DOHH2 (cell line): Measurements from ENCODE around the gene GUCD1.

ENCODE experiments used
- EZH2phosphoT487 ChIP-seq: fragments of 200-600 bp; sonication (generic); IDR thresholded peaks from 2 replicates; pipeline ENCODE4 v1.6.1; 2017; ENCODE audit warnings: borderline replicate concordance, mild to moderate bottlenecking, antibody characterized with exemption, low read length, moderate library complexity, mixed read lengths
- TF ChIP-seq, protein P1 (sequence below): fragments of 200-600 bp; sonication (generic); IDR thresholded peaks from one replicate; pipeline ENCODE4 v1.5.1; 2014; ENCODE audit warnings: antibody characterized with exemption, mild to moderate bottlenecking, low read depth, low read length; ENCODE audit not compliant: poor library complexity, severe bottlenecking

DNA sequence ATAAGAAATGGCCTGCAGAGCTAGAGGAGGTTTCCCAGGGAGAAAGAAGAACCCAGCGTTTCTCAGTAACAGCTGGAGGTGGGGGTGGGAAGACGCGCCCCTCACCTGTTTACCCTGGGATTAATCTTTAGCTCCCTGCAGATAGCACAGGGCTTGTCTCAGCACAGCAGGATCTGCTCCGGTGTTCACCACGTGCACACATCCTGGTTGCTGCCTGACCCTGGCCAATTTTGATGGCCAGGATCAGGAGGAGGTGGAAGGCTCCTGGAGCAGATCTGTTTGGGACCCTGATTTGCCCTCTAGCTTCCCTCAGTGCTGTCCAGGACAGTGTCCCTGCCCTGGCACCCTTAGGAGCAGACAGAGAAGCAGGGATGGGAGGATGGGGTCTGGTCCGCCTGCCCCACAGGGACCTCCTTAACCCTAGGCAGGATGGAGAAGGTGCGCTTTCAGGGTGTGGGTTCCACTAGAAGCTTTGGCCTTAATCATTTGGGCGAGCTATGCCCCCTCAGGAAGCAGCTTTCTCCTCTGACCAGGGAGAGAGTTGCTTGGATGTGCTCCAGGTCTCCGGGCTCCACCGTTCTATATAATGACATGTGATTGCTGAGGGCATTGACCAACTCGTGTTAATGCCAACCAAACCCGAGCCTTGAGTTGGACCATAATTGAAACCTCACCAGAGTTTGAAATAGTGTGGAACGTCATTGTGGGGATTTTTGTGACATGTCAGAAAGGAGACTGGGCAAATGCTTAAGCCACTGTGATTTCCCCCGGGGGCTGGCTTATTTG, 40.5 kb downstream of the GUCD1 start:
- TF ChIP-seq, protein P1, sequence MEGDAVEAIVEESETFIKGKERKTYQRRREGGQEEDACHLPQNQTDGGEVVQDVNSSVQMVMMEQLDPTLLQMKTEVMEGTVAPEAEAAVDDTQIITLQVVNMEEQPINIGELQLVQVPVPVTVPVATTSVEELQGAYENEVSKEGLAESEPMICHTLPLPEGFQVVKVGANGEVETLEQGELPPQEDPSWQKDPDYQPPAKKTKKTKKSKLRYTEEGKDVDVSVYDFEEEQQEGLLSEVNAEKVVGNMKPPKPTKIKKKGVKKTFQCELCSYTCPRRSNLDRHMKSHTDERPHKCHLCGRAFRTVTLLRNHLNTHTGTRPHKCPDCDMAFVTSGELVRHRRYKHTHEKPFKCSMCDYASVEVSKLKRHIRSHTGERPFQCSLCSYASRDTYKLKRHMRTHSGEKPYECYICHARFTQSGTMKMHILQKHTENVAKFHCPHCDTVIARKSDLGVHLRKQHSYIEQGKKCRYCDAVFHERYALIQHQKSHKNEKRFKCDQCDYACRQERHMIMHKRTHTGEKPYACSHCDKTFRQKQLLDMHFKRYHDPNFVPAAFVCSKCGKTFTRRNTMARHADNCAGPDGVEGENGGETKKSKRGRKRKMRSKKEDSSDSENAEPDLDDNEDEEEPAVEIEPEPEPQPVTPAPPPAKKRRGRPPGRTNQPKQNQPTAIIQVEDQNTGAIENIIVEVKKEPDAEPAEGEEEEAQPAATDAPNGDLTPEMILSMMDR, result no peak
- no peak for TF ChIP-seq EZH2phosphoT487
